Activated B cell treated with CpG ODN at 0.5 μM for 24 hours (primary cell): ENCODE results near the gene TSPAN12. TPM values are rescaled to one million over a fixed set of nuclear protein-coding genes. Genes with fewer than 3 reads are reported as not detected.
A peak's percentile ranks its signal among the peaks of the same experiment; 100 is the strongest.
"Not testable (repeated sequence)": the region's sequence is repeated elsewhere in the genome, so short reads cannot be mapped to it uniquely, and the experiment has no call there.

ENCODE experiments used
- ATAC-seq: fragments of 200-7000 bp; cut with Tn5 transposase; one replicate; pipeline ENCODE4 v1.10.0; 2021; ENCODE audit warnings: low read depth, mild to moderate bottlenecking, moderate library complexity
- CTCF ChIA-PET: fragments of 350-600 bp; sonication (Branson Sonifier 250); formaldehyde crosslinking; loops from one replicate; lab custom pipeline; 2021; ENCODE audit warnings: antibody characterized with exemption; lab: Charles Lee
- POLR2A ChIA-PET: fragments of 350-600 bp; sonication (Branson Sonifier 250); formaldehyde crosslinking; loops from one replicate; lab custom pipeline; 2021; ENCODE audit warnings: antibody characterized with exemption; lab: Charles Lee
- DNase-seq: peaks from one replicate; pipeline ENCODE4 v3.0.0; 2022
- H3K27ac Mint-ChIP-seq: one replicate; pipeline ENCODE4 v1.8.0; 2020; ENCODE audit warnings: mixed read lengths
- H3K27me3 Mint-ChIP-seq: one replicate; pipeline ENCODE4 v1.8.0; 2021; ENCODE audit warnings: mixed read lengths
- H3K36me3 Mint-ChIP-seq: one replicate; pipeline ENCODE4 v1.8.0; 2021; ENCODE audit warnings: low read depth, mixed read lengths
- H3K4me1 Mint-ChIP-seq: one replicate; pipeline ENCODE4 v1.8.0; 2021; ENCODE audit warnings: mixed read lengths
- H3K4me3 Mint-ChIP-seq: one replicate; pipeline ENCODE4 v1.8.0; 2020; ENCODE audit warnings: mild to moderate bottlenecking, mixed read lengths
- H3K9me3 Mint-ChIP-seq: one replicate; pipeline ENCODE4 v1.8.0; 2020; ENCODE audit warnings: mixed read lengths
- intact Hi-C: fragments of 100-400 bp; cut with micrococcal nuclease; formaldehyde crosslinking; loops from one replicate; pipeline ENCODE4 v1.15.1; 2024
- total RNA-seq: library from RNA; stranded (reverse); gene quantifications from 2 replicates; pipeline ENCODE4 v1.2.3, GENCODE V29; 2022
- TF ChIP-seq, protein P1 (sequence below): fragments of 200-600 bp; IDR thresholded peaks from one replicate; pipeline ENCODE4 v1.8.0; 2022; ENCODE audit warnings: antibody characterized with exemption, mild to moderate bottlenecking

The TSPAN12 gene, protein sequence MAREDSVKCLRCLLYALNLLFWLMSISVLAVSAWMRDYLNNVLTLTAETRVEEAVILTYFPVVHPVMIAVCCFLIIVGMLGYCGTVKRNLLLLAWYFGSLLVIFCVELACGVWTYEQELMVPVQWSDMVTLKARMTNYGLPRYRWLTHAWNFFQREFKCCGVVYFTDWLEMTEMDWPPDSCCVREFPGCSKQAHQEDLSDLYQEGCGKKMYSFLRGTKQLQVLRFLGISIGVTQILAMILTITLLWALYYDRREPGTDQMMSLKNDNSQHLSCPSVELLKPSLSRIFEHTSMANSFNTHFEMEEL
- not detected in 2 replicates for total RNA-seq

GRCh38 chr7:120857588-120858573 is at the start of gene TSPAN12:
TSPAN12 (minus strand) TSS chr7:120858144; CDS start chr7:120856763, 1,381 bp downstream.
- ChIA-PET CTCF (no interaction called here), POLR2A (interaction anchor here (0.6 to 1.0 kb wide), 2 partner anchors 93 to 158 kb away, joined by 3 to 4 read pairs; partner anchors contain the start of gene ING3)
- Mint-ChIP-seq H3K4me1 (peaks cover 14% of the 10 kb centered on the region), H3K27me3 (peaks cover 59% of the 10 kb centered on the region), H3K4me3 (peak within 1 kb of the TSS; percentile 90), H3K36me3 (no peaks in the 10 kb centered on the region), H3K9me3 (no peaks in the 10 kb centered on the region), H3K27ac (no peak within 1 kb of the TSS)
- peak; percentile 87 for ATAC-seq
- TF ChIP-seq, protein P1, sequence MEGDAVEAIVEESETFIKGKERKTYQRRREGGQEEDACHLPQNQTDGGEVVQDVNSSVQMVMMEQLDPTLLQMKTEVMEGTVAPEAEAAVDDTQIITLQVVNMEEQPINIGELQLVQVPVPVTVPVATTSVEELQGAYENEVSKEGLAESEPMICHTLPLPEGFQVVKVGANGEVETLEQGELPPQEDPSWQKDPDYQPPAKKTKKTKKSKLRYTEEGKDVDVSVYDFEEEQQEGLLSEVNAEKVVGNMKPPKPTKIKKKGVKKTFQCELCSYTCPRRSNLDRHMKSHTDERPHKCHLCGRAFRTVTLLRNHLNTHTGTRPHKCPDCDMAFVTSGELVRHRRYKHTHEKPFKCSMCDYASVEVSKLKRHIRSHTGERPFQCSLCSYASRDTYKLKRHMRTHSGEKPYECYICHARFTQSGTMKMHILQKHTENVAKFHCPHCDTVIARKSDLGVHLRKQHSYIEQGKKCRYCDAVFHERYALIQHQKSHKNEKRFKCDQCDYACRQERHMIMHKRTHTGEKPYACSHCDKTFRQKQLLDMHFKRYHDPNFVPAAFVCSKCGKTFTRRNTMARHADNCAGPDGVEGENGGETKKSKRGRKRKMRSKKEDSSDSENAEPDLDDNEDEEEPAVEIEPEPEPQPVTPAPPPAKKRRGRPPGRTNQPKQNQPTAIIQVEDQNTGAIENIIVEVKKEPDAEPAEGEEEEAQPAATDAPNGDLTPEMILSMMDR, result no peak
- DNase-seq, result peak; percentile 54
- intact Hi-C loops, result loop anchor here (1.0 to 5.0 kb wide), 4 partner anchors 11 to 129 kb away; partner anchors contain the start of genes CPED1 and ING3

DNA sequence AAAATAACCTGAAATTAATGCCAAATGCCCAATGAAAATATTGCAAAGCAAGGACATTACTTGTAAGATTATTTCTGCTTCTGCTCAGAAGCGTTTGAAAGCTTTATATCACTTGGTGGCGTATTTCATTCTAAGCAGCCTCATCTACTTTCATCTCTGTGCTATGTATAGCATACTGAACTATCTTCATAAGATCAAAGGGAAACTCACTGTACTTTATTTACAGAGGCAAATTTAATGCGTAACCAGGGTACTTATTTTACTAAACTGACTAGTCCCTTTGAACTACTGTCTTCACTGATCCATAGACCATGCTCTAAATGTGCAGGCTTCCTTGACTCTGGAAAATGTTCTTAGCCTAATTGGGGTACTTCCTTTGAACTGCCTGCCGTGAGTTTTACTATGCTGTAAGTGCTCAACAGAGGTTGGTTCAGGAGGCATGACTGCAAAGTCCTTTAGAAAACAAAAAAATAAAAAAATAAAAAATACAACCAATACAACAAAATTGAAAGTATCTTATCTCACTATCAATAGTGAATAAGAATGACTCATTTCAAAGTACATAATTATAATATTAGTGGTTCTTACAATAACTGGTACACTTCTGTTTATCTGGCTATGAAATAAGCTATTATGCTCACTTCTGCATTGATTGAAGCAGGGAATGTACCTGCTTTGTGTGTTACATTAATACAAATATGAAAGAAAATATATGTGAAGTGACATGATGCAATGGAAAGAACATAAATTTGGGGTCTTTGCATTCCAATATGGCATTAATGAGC is 41.0 kb upstream of the TSPAN12 start:
- no peaks in the 10 kb centered on the region for H3K4me1 Mint-ChIP-seq
- TF ChIP-seq, protein P1, result no peak
- no peak for DNase-seq
- ATAC-seq, result no peak
- intact Hi-C loops, result no loop called here
- no peaks in the 10 kb centered on the region for H3K36me3 Mint-ChIP-seq
- H3K4me3 Mint-ChIP-seq, result no peak overlapping the region
- ChIA-PET CTCF (no interaction called here), POLR2A (no interaction called here)
- no peak overlapping the region for H3K27ac Mint-ChIP-seq
- peaks cover 8% of the 10 kb centered on the region for H3K9me3 Mint-ChIP-seq
- H3K27me3 Mint-ChIP-seq, result peaks cover 24% of the 10 kb centered on the region

DNA sequence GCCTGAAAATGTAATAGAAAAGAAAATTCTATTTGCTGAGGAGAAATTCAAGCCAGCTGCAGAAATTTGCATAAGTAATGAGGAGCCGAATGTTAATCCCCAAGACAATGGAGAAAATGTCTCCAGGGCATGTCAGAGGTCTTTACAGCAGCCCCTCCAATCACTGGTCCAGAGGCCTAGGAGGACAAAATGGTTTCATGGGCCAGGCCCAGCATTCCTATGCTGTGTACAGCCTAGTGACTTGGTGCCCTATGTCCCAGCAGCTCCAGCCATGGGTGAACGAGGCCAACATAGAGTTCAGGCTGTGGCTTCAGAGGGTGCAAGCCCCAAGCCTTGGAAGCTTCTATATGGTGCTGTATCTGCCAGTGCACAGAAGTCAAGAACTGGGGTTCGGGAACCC is 37.3 kb upstream of the TSPAN12 start:
- intact Hi-C loops, H3K4me3 Mint-ChIP-seq, H3K27ac Mint-ChIP-seq, H3K4me1 Mint-ChIP-seq, ATAC-seq, CTCF ChIA-PET, H3K36me3 Mint-ChIP-seq, POLR2A ChIA-PET, H3K27me3 Mint-ChIP-seq, DNase-seq: not testable (repeated sequence)
- H3K9me3 Mint-ChIP-seq, result peaks cover 17% of the 10 kb centered on the region

DNA sequence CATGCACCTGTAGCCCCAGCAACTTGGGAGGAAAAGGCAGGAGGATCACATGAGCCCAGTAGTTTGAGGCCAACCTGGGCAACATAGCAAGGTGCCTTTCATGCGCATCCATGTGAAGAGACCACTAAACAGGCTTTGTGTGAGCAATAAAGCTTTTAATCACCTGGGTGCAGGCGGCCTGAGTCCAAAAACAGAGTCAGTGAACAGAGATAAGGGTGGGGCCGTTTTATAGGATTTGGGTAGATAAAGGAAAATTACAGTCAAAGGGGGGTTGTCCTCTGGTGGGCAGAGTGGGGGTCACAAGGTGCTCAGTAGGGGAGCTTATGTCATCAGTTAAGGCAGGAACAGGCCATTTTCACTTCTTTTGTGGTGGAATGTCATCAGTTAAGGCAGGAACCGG is 27.7 kb upstream of the TSPAN12 start:
- DNase-seq, CTCF ChIA-PET, intact Hi-C loops, H3K9me3 Mint-ChIP-seq, H3K36me3 Mint-ChIP-seq, H3K4me1 Mint-ChIP-seq, H3K4me3 Mint-ChIP-seq, ATAC-seq, H3K27ac Mint-ChIP-seq, POLR2A ChIA-PET: not testable (repeated sequence)
- H3K27me3 Mint-ChIP-seq, result peaks cover 11% of the 10 kb centered on the region

- no peak overlapping the region for H3K27ac Mint-ChIP-seq
- no peak overlapping the region for H3K4me3 Mint-ChIP-seq
- no peaks in the 10 kb centered on the region for H3K4me1 Mint-ChIP-seq
- H3K27me3 Mint-ChIP-seq, result peaks cover 15% of the 10 kb centered on the region
- ChIA-PET POLR2A (no interaction called here), CTCF (interaction anchor here (0.6 kb wide), 1 partner anchor 10 kb away, joined by 3 read pairs; no protein-coding TSS in a partner anchor)
- intact Hi-C loops, result no loop called here
- ATAC-seq (no peak), DNase-seq (no peak)
- no peaks in the 10 kb centered on the region for H3K9me3 Mint-ChIP-seq
- TF ChIP-seq, protein P1, result no peak
- no peaks in the 10 kb centered on the region for H3K36me3 Mint-ChIP-seq
Measured at GRCh38 chr7:120877701-120878100, 19.8 kb upstream of the TSPAN12 start.
